Testis (tissue), 3 donors: ENCODE data around the gene KIAA1586. TPM values are rescaled to one million over a fixed set of nuclear protein-coding genes. Genes with fewer than 3 reads are reported as not detected.
"Not testable (repeated sequence)": the region's sequence is repeated elsewhere in the genome, so short reads cannot be mapped to it uniquely, and the experiment has no call there.

Source experiments
- DNase-seq: peaks from one replicate; pipeline ENCODE4 v3.0.0-alpha.2; 2019
- H3K27ac ChIP-seq, 2 donors: fragments of 200-600 bp; sonication (generic); one replicate each; pipeline ENCODE4 v1.5.1; 2019
- H3K27me3 ChIP-seq: fragments of 200-600 bp; sonication (generic); one replicate; pipeline ENCODE4 v1.5.1; 2019
- H3K36me3 ChIP-seq: fragments of 200-600 bp; sonication (generic); one replicate; pipeline ENCODE4 v1.5.1; 2017; ENCODE audit warnings: low read depth; ENCODE audit errors: missing control alignments
- H3K4me1 ChIP-seq: fragments of 200-600 bp; sonication (generic); one replicate; pipeline ENCODE4 v1.5.1; 2019
- H3K4me3 ChIP-seq, 2 donors: fragments of 200-600 bp; sonication (generic); one replicate each; pipeline ENCODE4 v1.5.1; 2017 to 2019
- H3K9me3 ChIP-seq: fragments of 200-600 bp; sonication (generic); one replicate; pipeline ENCODE4 v1.5.1; 2017
- POLR2A ChIP-seq: fragments of 450-650 bp; IDR thresholded peaks from one replicate; pipeline ENCODE4 v1.6.1; 2017; ENCODE audit warnings: antibody characterized with exemption, mild to moderate bottlenecking, moderate library complexity
- WGBS, 2 donors: methylation state at CpG; one replicate each; pipeline ENCODE4 v1.1.5; 2018; 5-methylcytosine and 5-hydroxymethylcytosine counted together
- intact Hi-C: fragments of 100-400 bp; cut with DNase I; formaldehyde crosslinking; loops from one replicate; pipeline ENCODE4 v1.15.1; 2023; ENCODE audit warnings: low total_unique reads
- polyA plus RNA-seq: library from polyadenylated mRNA; stranded (reverse); fragments of 350-450 nt; fragmentation: Illumina TruSeq; extraction: RNeasy Lipid Tissue Mini Kit (QIAGEN cat#74804); gene quantifications from one replicate; pipeline ENCODE4 v1.2.3, GENCODE V29; 2014; ENCODE audit warnings: low read depth, low replicate concordance; ENCODE audit not compliant: insufficient read depth
- total RNA-seq, 2 donors: library from RNA; depleted of rRNA; stranded (reverse); fragments of >200 nt; gene quantifications; one replicate each; pipeline ENCODE4 v1.2.3, GENCODE V29; 2016
- TF ChIP-seq, protein P1 (sequence below), 3 experiments: fragments of 450-650 bp in 2 of 3; fragments of 200-600 bp in 1 of 3; sonication (generic) in 1 of 3; IDR thresholded peaks; one replicate each; pipeline ENCODE4 v1.5.1; 2016 to 2019; ENCODE audit warnings: antibody characterized with exemption in 3 of 3, mild to moderate bottlenecking in 2 of 3, moderate library complexity in 1 of 3

KIAA1586 gene
- total and polyA plus RNA-seq, 3 donors from 2014 or later, result 6.7 to 12.7 (median 11.0) TPM

DNA sequence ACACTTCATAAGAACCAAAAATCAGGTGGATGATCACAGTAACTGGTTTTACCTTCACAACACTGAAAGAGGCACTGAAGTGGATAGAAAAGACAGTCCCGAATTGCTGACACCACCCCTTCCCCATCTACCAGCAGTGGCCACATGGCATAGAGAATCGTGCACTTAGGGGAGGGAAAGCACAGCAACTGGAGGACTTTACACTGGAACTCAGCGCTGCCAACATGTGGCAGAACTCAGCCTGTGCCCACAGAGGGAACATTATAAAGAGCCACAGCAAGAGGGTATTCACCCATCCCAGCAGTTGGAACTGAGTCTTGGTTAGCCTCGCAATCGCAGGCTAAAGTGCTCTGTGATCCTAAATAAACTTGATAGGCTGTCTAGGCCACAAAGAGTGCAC is 6.5 kb upstream of the KIAA1586 start:
- H3K27me3 ChIP-seq, result no peaks in the 10 kb centered on the region
- no peaks in the 10 kb centered on the region for H3K9me3 ChIP-seq
- no peak overlapping the region for H3K27ac ChIP-seq
- TF ChIP-seq POLR2A, result no peak
- TF ChIP-seq, protein P1, sequence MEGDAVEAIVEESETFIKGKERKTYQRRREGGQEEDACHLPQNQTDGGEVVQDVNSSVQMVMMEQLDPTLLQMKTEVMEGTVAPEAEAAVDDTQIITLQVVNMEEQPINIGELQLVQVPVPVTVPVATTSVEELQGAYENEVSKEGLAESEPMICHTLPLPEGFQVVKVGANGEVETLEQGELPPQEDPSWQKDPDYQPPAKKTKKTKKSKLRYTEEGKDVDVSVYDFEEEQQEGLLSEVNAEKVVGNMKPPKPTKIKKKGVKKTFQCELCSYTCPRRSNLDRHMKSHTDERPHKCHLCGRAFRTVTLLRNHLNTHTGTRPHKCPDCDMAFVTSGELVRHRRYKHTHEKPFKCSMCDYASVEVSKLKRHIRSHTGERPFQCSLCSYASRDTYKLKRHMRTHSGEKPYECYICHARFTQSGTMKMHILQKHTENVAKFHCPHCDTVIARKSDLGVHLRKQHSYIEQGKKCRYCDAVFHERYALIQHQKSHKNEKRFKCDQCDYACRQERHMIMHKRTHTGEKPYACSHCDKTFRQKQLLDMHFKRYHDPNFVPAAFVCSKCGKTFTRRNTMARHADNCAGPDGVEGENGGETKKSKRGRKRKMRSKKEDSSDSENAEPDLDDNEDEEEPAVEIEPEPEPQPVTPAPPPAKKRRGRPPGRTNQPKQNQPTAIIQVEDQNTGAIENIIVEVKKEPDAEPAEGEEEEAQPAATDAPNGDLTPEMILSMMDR (IDR thresholded peaks at IDR 0.05), result no peak
- DNase-seq, result no peak
- H3K4me3 ChIP-seq, result no peak overlapping the region
- intact Hi-C loops, result no loop called here
- H3K4me1 ChIP-seq, result no peaks in the 10 kb centered on the region
- H3K36me3 ChIP-seq, result no peaks in the 10 kb centered on the region
- WGBS, 2 donors, result 89 to 91% methylated on average over 5 of the region's 5 CpGs

DNA sequence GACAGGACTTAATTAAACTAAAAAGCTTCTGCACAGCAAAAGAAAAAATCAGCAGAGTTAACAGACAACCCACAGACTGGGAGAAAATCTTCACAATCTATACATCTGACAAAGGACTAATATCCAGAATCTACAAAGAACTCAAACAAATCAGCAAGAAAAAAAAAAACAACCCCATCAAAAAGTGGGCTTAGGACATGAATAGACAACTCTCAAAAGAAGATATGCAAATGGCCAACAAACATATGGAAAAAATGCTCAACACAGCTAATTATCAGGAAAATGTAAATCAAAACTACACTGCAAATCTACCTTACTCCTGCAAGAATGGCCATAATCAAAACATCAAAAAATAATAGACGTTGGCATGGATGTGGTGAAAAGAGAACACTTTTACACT is 2.4 kb upstream of the KIAA1586 start:
- H3K4me3 ChIP-seq, H3K9me3 ChIP-seq, H3K27ac ChIP-seq, intact Hi-C loops, H3K27me3 ChIP-seq, DNase-seq, H3K36me3 ChIP-seq, H3K4me1 ChIP-seq: not testable (repeated sequence)
- 78 to 80% methylated on average over 1 of the region's 1 CpG for WGBS, 2 donors

GRCh38 chr6:57044568-57044967 is 1.9 kb upstream of the KIAA1586 start:
- 91 to 97% methylated on average over 2 of the region's 2 CpGs for WGBS, 2 donors
- H3K9me3 ChIP-seq, result no peaks in the 10 kb centered on the region
- intact Hi-C loops, result no loop called here
- no peaks in the 10 kb centered on the region for H3K36me3 ChIP-seq
- H3K27me3 ChIP-seq, result no peaks in the 10 kb centered on the region
- TF ChIP-seq POLR2A, result no peak
- TF ChIP-seq, protein P1 (IDR thresholded peaks at IDR 0.05), result no peak
- H3K27ac ChIP-seq, result no peak overlapping the region
- no peaks in the 10 kb centered on the region for H3K4me1 ChIP-seq
- no peak overlapping the region for H3K4me3 ChIP-seq
- DNase-seq, result no peak

DNA sequence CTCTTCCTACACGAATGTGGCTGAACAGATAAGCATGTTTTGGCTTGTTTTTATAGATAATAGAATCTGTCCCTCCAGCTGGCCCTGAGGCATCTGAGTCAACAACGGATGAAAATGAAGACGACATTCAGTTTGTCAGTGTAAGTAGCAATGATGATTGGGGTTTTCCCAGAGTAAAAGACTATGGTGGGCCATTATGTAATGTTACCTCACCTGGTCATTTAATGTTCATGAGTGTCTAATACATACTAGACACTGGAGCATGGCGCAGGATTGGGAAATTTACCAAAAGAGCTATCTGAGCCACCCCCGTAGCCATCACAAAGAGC is 728 bp downstream of the KIAA1586 start:
- H3K9me3 ChIP-seq, intact Hi-C loops, H3K4me3 ChIP-seq, H3K4me1 ChIP-seq, H3K27me3 ChIP-seq, H3K27ac ChIP-seq, DNase-seq, H3K36me3 ChIP-seq: not testable (repeated sequence)
- WGBS, 2 donors, result no CpG with 5 or more reads among the region's 5 CpGs

DNA sequence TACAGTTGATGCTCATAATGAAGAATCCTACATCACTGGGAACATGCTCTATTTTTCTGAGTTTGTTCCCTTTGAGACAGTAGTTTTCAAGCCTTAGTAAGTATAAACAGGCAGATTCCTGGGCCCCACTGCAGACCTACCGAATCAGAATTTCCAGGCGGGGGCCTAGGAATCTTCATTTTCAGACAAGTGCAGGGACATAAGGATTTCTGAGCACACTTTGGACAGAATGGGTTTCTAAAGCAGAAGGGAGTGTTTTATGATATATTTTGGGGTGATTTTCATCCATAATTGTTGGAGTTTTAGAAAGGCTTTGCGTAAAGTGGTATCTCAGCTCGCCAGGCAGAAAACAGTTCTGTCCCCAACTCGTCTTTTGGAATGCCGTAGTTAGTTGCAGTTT is 1.4 kb downstream of the KIAA1586 start:
- H3K4me1 ChIP-seq, intact Hi-C loops, H3K4me3 ChIP-seq, DNase-seq, H3K27me3 ChIP-seq, H3K27ac ChIP-seq, H3K9me3 ChIP-seq, H3K36me3 ChIP-seq: not testable (repeated sequence)
- 66 to 69% methylated on average over 4 to 6 of the region's 6 CpGs for WGBS, 2 donors

GRCh38 chr6:57048577-57048976 is 2.1 kb downstream of the KIAA1586 start:
- TF ChIP-seq, protein P1 (IDR thresholded peaks at IDR 0.05), result no peak
- TF ChIP-seq POLR2A, result no peak
- no peaks in the 10 kb centered on the region for H3K4me1 ChIP-seq
- no peaks in the 10 kb centered on the region for H3K9me3 ChIP-seq
- no peaks in the 10 kb centered on the region for H3K36me3 ChIP-seq
- no peak overlapping the region for H3K27ac ChIP-seq
- no peaks in the 10 kb centered on the region for H3K27me3 ChIP-seq
- 59 to 64% methylated on average over 5 of the region's 5 CpGs for WGBS, 2 donors
- intact Hi-C loops, result no loop called here
- no peak for DNase-seq
- H3K4me3 ChIP-seq, result no peak overlapping the region
